Measurements from ENCODE around the gene COPG1. TPM values are rescaled to one million over a fixed set of nuclear protein-coding genes. Genes with fewer than 3 reads are reported as not detected.

COPG1 gene
- total RNA-seq, 1 experiment from 2014 or later: 132 TPM

- no peak overlapping the region for H3K4me3 Mint-ChIP-seq
Observed at GRCh38 chr3:129245141-129245540, 4.3 kb upstream of the COPG1 start.

More at GRCh38 chr3:129245141-129245540, 4.3 kb upstream of the COPG1 start:
- no peaks in the 10 kb centered on the region for H3K9me3 Mint-ChIP-seq
- ATAC-seq (no peak), DNase-seq (ENCODE audit: low spot score) (no peak)
- H3K27ac Mint-ChIP-seq: no peak overlapping the region
- peaks cover 12% of the 10 kb centered on the region for H3K4me1 Mint-ChIP-seq
- H3K27me3 Mint-ChIP-seq (ENCODE audit: low read depth): no peaks in the 10 kb centered on the region
- ChIA-PET CTCF (interaction anchor here (0.6 to 4.2 kb wide), 31 partner anchors 9 to 332 kb away, joined by 3 to 57 read pairs (median 6); partner anchors contain the start of genes CFAP92, CNBP and RAB43), POLR2A (interaction anchor here (0.6 to 1.7 kb wide), 4 partner anchors 10 to 83 kb away, joined by 4 to 11 read pairs (median 6); no protein-coding TSS in a partner anchor)
- H3K36me3 Mint-ChIP-seq: no peaks in the 10 kb centered on the region
- TF ChIP-seq, protein P1, sequence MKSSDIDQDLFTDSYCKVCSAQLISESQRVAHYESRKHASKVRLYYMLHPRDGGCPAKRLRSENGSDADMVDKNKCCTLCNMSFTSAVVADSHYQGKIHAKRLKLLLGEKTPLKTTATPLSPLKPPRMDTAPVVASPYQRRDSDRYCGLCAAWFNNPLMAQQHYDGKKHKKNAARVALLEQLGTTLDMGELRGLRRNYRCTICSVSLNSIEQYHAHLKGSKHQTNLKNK (CRISPR knock-in tag; IDR thresholded peaks at IDR 0.05): no peak
- TF ChIP-seq OVOL2 (CRISPR knock-in tag; IDR thresholded peaks at IDR 0.05; ENCODE audit: borderline replicate concordance): no peak
- TF ChIP-seq FOXJ3 (CRISPR knock-in tag; IDR thresholded peaks at IDR 0.05; ENCODE audit: borderline replicate concordance): no peak
- TF ChIP-seq ZNF532 (CRISPR knock-in tag; IDR thresholded peaks at IDR 0.05; ENCODE audit: borderline replicate concordance): no peak
- no peak for TF ChIP-seq ZNF138 (CRISPR knock-in tag; conservative IDR thresholded peaks at IDR 0.05)
- no peak for TF ChIP-seq USF2 (CRISPR knock-in tag; IDR thresholded peaks at IDR 0.05)
- TF ChIP-seq CDX4 (CRISPR knock-in tag; IDR thresholded peaks at IDR 0.05; ENCODE audit: borderline replicate concordance): no peak
- TF ChIP-seq SMAD4 (CRISPR knock-in tag; IDR thresholded peaks at IDR 0.05): no peak
- TF ChIP-seq, protein P2, sequence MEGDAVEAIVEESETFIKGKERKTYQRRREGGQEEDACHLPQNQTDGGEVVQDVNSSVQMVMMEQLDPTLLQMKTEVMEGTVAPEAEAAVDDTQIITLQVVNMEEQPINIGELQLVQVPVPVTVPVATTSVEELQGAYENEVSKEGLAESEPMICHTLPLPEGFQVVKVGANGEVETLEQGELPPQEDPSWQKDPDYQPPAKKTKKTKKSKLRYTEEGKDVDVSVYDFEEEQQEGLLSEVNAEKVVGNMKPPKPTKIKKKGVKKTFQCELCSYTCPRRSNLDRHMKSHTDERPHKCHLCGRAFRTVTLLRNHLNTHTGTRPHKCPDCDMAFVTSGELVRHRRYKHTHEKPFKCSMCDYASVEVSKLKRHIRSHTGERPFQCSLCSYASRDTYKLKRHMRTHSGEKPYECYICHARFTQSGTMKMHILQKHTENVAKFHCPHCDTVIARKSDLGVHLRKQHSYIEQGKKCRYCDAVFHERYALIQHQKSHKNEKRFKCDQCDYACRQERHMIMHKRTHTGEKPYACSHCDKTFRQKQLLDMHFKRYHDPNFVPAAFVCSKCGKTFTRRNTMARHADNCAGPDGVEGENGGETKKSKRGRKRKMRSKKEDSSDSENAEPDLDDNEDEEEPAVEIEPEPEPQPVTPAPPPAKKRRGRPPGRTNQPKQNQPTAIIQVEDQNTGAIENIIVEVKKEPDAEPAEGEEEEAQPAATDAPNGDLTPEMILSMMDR (IDR thresholded peaks at IDR 0.05): no peak
- TF ChIP-seq, protein P3, sequence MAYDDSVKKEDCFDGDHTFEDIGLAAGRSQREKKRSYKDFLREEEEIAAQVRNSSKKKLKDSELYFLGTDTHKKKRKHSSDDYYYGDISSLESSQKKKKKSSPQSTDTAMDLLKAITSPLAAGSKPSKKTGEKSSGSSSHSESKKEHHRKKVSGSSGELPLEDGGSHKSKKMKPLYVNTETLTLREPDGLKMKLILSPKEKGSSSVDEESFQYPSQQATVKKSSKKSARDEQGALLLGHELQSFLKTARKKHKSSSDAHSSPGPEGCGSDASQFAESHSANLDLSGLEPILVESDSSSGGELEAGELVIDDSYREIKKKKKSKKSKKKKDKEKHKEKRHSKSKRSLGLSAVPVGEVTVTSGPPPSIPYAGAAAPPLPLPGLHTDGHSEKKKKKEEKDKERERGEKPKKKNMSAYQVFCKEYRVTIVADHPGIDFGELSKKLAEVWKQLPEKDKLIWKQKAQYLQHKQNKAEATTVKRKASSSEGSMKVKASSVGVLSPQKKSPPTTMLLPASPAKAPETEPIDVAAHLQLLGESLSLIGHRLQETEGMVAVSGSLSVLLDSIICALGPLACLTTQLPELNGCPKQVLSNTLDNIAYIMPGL (CRISPR knock-in tag; IDR thresholded peaks at IDR 0.05): no peak
